ENCODE results near the gene ACSS2. TPM values are rescaled to one million over a fixed set of nuclear protein-coding genes. Genes with fewer than 3 reads are reported as not detected.
"Not testable (repeated sequence)": the region's sequence is repeated elsewhere in the genome, so short reads cannot be mapped to it uniquely, and the experiment has no call there.

ACSS2 gene
- total and polyA plus RNA-seq, 2 donors from 2014 or later, result 53.1 to 98.9 TPM

DNA sequence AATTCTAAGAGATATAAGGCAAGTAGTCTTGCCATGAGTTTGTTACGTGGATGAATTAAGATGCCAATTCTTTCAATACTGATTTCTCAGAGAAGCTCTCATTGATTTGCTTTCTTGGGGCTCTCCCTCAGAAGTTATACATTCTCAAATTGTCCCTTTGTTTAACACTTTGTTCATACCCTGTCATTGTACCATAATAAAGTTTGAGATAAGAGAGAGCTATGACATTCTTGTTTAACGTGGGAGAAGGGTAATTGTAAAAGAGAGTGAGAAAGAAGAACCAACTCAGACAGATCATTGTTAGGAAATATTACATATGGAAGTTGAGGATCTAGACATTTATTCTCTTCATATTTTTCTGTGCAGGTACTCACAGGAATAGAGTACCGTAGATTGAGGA, 19.1 kb downstream of the ACSS2 start:
- DNase-seq (no peak), FAIRE-seq (no peak)
- Histone ChIP-seq H3K27ac (ENCODE audit: low read depth in 2 of 2, low read length in 2 of 2) (no peak overlapping the region), H3K36me3 (ENCODE audit: control insufficient read depth in 2 of 3, insufficient read depth in 3 of 3, low read length in 3 of 3) (no peaks in the 10 kb centered on the region), H3K27me3 (ENCODE audit: control insufficient read depth, insufficient read depth, low read length) (no peaks in the 10 kb centered on the region), H3K9ac (ENCODE audit: low read length in 3 of 3) (no peak overlapping the region), H3K9me3 (ENCODE audit: control insufficient read depth in 2 of 3, insufficient read depth in 1 of 3, low read length in 3 of 3) (no peaks in the 10 kb centered on the region), H3K4me3 (ENCODE audit: low read length in 3 of 3) (no peak overlapping the region), H3K4me1 (ENCODE audit: control insufficient read depth in 2 of 3, insufficient read depth in 2 of 3, low read depth in 1 of 3, low read length in 3 of 3) (peaks cover 0 to 6% (median 3%) of the 10 kb centered on the region in 3 donors)
- TF ChIP-seq, protein P1, sequence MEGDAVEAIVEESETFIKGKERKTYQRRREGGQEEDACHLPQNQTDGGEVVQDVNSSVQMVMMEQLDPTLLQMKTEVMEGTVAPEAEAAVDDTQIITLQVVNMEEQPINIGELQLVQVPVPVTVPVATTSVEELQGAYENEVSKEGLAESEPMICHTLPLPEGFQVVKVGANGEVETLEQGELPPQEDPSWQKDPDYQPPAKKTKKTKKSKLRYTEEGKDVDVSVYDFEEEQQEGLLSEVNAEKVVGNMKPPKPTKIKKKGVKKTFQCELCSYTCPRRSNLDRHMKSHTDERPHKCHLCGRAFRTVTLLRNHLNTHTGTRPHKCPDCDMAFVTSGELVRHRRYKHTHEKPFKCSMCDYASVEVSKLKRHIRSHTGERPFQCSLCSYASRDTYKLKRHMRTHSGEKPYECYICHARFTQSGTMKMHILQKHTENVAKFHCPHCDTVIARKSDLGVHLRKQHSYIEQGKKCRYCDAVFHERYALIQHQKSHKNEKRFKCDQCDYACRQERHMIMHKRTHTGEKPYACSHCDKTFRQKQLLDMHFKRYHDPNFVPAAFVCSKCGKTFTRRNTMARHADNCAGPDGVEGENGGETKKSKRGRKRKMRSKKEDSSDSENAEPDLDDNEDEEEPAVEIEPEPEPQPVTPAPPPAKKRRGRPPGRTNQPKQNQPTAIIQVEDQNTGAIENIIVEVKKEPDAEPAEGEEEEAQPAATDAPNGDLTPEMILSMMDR (IDR thresholded peaks at IDR 0.05; ENCODE audit: borderline replicate concordance, extremely low read depth, insufficient read depth), result no peak
- intact Hi-C loops (cut with DNase I), result no loop called here

DNA sequence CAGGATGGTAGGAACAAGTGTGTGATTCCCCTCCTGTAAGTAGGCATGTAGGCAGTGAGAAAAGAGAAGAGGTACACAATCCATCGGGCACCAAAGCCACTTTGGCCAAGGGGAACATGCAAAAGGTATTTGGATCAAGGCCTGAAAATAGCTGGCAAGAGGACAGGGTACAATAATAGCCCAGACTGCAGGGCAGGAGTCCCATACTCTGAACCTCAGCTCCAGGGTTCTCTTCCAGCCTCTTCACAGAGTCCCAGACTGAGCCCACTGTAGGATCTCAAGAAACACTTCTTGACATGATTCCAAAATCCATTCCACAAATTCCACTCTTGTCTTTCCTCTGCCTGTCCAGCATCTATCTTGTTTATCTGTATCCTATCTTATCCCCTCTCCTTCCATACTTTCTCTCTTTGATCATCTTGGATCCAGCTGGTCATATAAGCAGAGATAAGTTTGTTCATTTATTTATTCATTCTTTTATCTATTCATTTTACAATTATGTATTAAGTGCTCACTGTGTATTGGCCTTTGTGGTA, 19.7 kb downstream of the ACSS2 start:
- Histone ChIP-seq H3K9me3 (ENCODE audit: control insufficient read depth in 2 of 3, insufficient read depth in 1 of 3, low read length in 3 of 3) (no peaks in the 10 kb centered on the region), H3K36me3 (ENCODE audit: control insufficient read depth in 2 of 3, insufficient read depth in 3 of 3, low read length in 3 of 3) (no peaks in the 10 kb centered on the region), H3K27ac (ENCODE audit: low read depth in 2 of 2, low read length in 2 of 2) (no peak overlapping the region), H3K9ac (ENCODE audit: low read length in 3 of 3) (no peak overlapping the region), H3K4me3 (ENCODE audit: low read length in 3 of 3) (no peak overlapping the region), H3K27me3 (ENCODE audit: control insufficient read depth, insufficient read depth, low read length) (no peaks in the 10 kb centered on the region), H3K4me1 (ENCODE audit: control insufficient read depth in 2 of 3, insufficient read depth in 2 of 3, low read depth in 1 of 3, low read length in 3 of 3) (peaks cover 0 to 6% (median 3%) of the 10 kb centered on the region in 3 donors)
- DNase-seq (no peak), FAIRE-seq (no peak)
- TF ChIP-seq, protein P1 (IDR thresholded peaks at IDR 0.05; ENCODE audit: borderline replicate concordance, extremely low read depth, insufficient read depth), result no peak
- intact Hi-C loops (cut with DNase I), result no loop called here

DNA sequence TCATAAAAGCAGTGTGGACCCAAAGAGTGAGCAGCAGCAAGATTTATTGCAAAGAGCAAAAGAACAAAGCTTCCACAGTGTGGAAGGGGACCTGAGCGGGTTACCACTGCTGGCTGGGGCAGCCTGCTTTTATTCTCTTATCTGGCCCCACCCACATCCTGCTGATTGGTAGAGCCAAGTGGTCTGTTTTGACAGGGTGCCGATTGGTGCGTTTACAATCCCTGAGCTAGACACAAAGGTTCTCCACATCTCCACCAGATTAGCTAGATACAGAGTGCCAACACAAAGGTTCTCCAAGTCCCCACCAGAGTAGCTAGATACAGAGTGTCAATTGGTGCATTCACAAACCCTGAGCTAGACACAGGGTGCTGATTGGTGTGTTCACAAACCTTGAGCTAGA, 21.7 kb downstream of the ACSS2 start:
- not testable (repeated sequence) for H3K36me3 ChIP-seq (ENCODE audit: control insufficient read depth in 2 of 3, insufficient read depth in 3 of 3, low read length in 3 of 3)

DNA sequence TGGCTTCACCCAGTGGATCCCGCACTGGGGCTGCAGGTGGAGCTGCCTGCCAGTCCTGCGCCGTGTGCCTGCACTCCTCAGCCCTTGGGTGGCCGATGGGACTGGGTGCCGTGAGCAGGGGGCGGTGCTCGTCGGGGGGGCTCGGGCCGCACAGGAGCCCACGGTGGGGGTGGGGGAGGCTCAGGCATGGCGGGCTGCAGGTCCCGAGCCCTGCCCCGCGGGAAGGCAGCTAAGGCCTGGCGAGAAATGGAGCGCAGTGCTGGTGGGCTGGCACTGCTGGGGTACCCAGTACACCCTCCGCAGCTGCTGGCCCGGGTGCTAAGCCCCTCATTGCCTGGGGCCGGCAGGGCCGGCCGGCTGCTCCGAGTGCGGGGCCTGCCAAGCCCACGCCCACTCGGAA, 22.3 kb downstream of the ACSS2 start:
- DNase-seq, FAIRE-seq: not testable (repeated sequence)
- H3K4me1 ChIP-seq (ENCODE audit: control insufficient read depth in 2 of 3, insufficient read depth in 2 of 3, low read depth in 1 of 3, low read length in 3 of 3), result peaks cover 0 to 12% (median 8%) of the 10 kb centered on the region in 3 donors

More for the DNA sequence above, 21.7 kb downstream of the ACSS2 start:
- H3K9ac ChIP-seq (ENCODE audit: low read length in 3 of 3); DNase-seq; H3K4me1 ChIP-seq (ENCODE audit: control insufficient read depth in 2 of 3, insufficient read depth in 2 of 3, low read depth in 1 of 3, low read length in 3 of 3); H3K27ac ChIP-seq (ENCODE audit: low read depth in 2 of 2, low read length in 2 of 2); intact Hi-C loops (cut with DNase I); H3K27me3 ChIP-seq (ENCODE audit: control insufficient read depth, insufficient read depth, low read length); H3K9me3 ChIP-seq (ENCODE audit: control insufficient read depth in 2 of 3, insufficient read depth in 1 of 3, low read length in 3 of 3); H3K4me3 ChIP-seq (ENCODE audit: low read length in 3 of 3); FAIRE-seq: not testable (repeated sequence)

More for the DNA sequence above, 22.3 kb downstream of the ACSS2 start:
- H3K27me3 ChIP-seq (ENCODE audit: control insufficient read depth, insufficient read depth, low read length); intact Hi-C loops (cut with DNase I); H3K36me3 ChIP-seq (ENCODE audit: control insufficient read depth in 2 of 3, insufficient read depth in 3 of 3, low read length in 3 of 3); H3K9ac ChIP-seq (ENCODE audit: low read length in 3 of 3); H3K4me3 ChIP-seq (ENCODE audit: low read length in 3 of 3); H3K9me3 ChIP-seq (ENCODE audit: control insufficient read depth in 2 of 3, insufficient read depth in 1 of 3, low read length in 3 of 3); H3K27ac ChIP-seq (ENCODE audit: low read depth in 2 of 2, low read length in 2 of 2): not testable (repeated sequence)
